Measurements from ENCODE around the gene DNPH1.

GRCh38 chr6:43207286-43207685, 22.0 kb downstream of the DNPH1 start:
- TF ChIP-seq SUZ12 (IDR thresholded peaks at IDR 0.05; ENCODE audit: low read length), result no peak
- no peak for TF ChIP-seq SRF (IDR thresholded peaks at IDR 0.05; ENCODE audit: low read depth, low read length)
- no peak for TF ChIP-seq RXRA (IDR thresholded peaks at IDR 0.05; ENCODE audit: insufficient read depth, low read depth, low read length)
- no peak for TF ChIP-seq CTCF (IDR thresholded peaks at IDR 0.05; ENCODE audit: control extremely low read depth in 1 of 3, insufficient read depth in 1 of 3, low read depth in 1 of 3, low read length in 3 of 3)
- TF ChIP-seq POLR2AphosphoS5 (IDR thresholded peaks at IDR 0.05; ENCODE audit: low read depth, low read length), result no peak
- TF ChIP-seq GABPA (IDR thresholded peaks at IDR 0.05; ENCODE audit: borderline replicate concordance, insufficient read depth, low read length), result no peak
- no peak for TF ChIP-seq POLR2A (IDR thresholded peaks at IDR 0.05; ENCODE audit: control extremely low read depth in 1 of 2, low read depth in 2 of 2, low read length in 2 of 2)
